Kidney (tissue), 14 donors: ENCODE results near the gene CD248. TPM values are rescaled to one million over a fixed set of nuclear protein-coding genes. Genes with fewer than 3 reads are reported as not detected.

Source experiments
- DNase-seq, 5 donors: peaks; one replicate each; pipeline ENCODE4 v3.0.0-alpha.2; 2013 to 2020
- FAIRE-seq: peaks from 2 replicates; lab custom pipeline; 2012; peaks lifted over from hg19 to GRCh38; lab: Jason Lieb, UNC
- H3K27ac ChIP-seq, 2 donors: one replicate each; pipeline ENCODE4 v1.7.0; 2013; ENCODE audit warnings: low read depth in 2 of 2, low read length in 2 of 2, inconsistent platforms in 1 of 2
- H3K27me3 ChIP-seq: one replicate; pipeline ENCODE4 v1.7.1; 2013; ENCODE audit warnings: low read length, inconsistent platforms; ENCODE audit not compliant: control insufficient read depth, insufficient read depth
- H3K36me3 ChIP-seq, 3 donors: one replicate each; pipeline versions ENCODE4 v1.7.0 to v1.7.1; 2013; ENCODE audit warnings: low read length in 3 of 3, control low read depth in 1 of 3, inconsistent platforms in 1 of 3; ENCODE audit not compliant: insufficient read depth in 3 of 3, control insufficient read depth in 2 of 3
- H3K4me1 ChIP-seq, 3 donors: one replicate each; pipeline versions ENCODE4 v1.7.0 to v1.7.1; 2013; ENCODE audit warnings: low read length in 3 of 3, inconsistent platforms in 1 of 3, low read depth in 1 of 3; ENCODE audit not compliant: control insufficient read depth in 2 of 3, insufficient read depth in 2 of 3
- H3K4me3 ChIP-seq, 3 donors: one replicate each; pipeline versions ENCODE4 v1.7.0 to v1.8.1; 2013; ENCODE audit warnings: low read length in 3 of 3, control low read depth in 1 of 3, inconsistent platforms in 1 of 3
- H3K9ac ChIP-seq, 3 donors: one replicate each; pipeline versions ENCODE4 v1.7.0 to v1.7.1; 2013; ENCODE audit warnings: low read length in 3 of 3, control low read depth in 1 of 3, inconsistent platforms in 1 of 3
- H3K9me3 ChIP-seq, 3 donors: one replicate each; pipeline versions ENCODE4 v1.7.0 to v1.7.1; 2013; ENCODE audit warnings: low read length in 3 of 3, control low read depth in 1 of 3, inconsistent platforms in 1 of 3; ENCODE audit not compliant: control insufficient read depth in 2 of 3, insufficient read depth in 1 of 3
- CTCF ChIP-seq: IDR thresholded peaks from 3 replicates; pipeline ENCODE4 v1.5.1; 2012; ENCODE audit warnings: mild to moderate bottlenecking, moderate library complexity, borderline replicate concordance; ENCODE audit not compliant: insufficient read depth; ENCODE audit errors: extremely low read depth
- intact Hi-C: fragments of 100-400 bp; cut with DNase I; formaldehyde crosslinking; loops from one replicate; pipeline ENCODE4 v1.11.1; 2022
- polyA plus RNA-seq: library from polyadenylated mRNA; stranded (reverse); fragments of 350-450 nt; fragmentation: Illumina TruSeq; extraction: RNeasy Lipid Tissue Mini Kit (QIAGEN cat#74804); gene quantifications from one replicate; pipeline ENCODE4 v1.2.3, GENCODE V29; 2014; ENCODE audit warnings: low read depth, low replicate concordance; ENCODE audit not compliant: insufficient read depth
- total RNA-seq: library from RNA; stranded (reverse); fragmentation: NEBNext Ultra II Directional; extraction: Animal tissue kit (Norgen Biotek cat#: 25700); gene quantifications from one replicate; pipeline ENCODE4 v1.2.1, GENCODE V29; 2021
- donor health status: control.
- donor health status: control.
- donor health status: control.
- donor health status: control.
- donor health status: control.
- donor health status: DM: yes; HTN: yes; CAD: no.
- donor health status: Normal renal cell carcinoma (clear cell type).

Gene CD248
- total and polyA plus RNA-seq, 2 donors from 2014 or later: 14.8 to 22.9 TPM

DNA sequence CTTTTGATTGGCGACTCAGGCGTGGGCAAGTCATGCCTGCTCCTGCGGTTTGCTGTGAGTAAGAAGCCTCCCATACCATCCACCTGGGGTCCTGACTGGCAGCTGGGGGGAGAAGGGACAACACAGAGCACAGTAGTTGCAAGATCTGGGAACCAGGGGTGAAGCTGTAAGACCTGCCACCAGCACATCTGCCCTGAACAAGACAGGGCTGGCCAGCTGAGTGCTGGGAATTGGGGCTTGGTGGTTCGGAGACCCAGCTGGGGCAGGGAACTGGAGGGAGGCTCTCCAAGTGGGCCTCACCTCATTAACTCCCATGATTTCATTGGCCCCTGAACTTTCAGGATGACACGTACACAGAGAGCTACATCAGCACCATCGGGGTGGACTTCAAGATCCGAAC, 45.0 kb downstream of the CD248 start:
- no peaks in the 10 kb centered on the region for H3K9me3 ChIP-seq
- peaks cover 15 to 31% (median 24%) of the 10 kb centered on the region in 3 donors for H3K36me3 ChIP-seq
- FAIRE-seq (no peak), DNase-seq (no peak)
- H3K4me3 ChIP-seq: no peak overlapping the region
- intact Hi-C loops: loop anchor here (10.0 kb wide), 1 partner anchor 47 kb away; no protein-coding TSS in a partner anchor
- no peaks in the 10 kb centered on the region for H3K27me3 ChIP-seq
- TF ChIP-seq CTCF: no peak
- no peak overlapping the region for H3K9ac ChIP-seq
- no peak overlapping the region for H3K27ac ChIP-seq
- H3K4me1 ChIP-seq: peaks cover 0 to 8% (median 6%) of the 10 kb centered on the region in 3 donors

DNA sequence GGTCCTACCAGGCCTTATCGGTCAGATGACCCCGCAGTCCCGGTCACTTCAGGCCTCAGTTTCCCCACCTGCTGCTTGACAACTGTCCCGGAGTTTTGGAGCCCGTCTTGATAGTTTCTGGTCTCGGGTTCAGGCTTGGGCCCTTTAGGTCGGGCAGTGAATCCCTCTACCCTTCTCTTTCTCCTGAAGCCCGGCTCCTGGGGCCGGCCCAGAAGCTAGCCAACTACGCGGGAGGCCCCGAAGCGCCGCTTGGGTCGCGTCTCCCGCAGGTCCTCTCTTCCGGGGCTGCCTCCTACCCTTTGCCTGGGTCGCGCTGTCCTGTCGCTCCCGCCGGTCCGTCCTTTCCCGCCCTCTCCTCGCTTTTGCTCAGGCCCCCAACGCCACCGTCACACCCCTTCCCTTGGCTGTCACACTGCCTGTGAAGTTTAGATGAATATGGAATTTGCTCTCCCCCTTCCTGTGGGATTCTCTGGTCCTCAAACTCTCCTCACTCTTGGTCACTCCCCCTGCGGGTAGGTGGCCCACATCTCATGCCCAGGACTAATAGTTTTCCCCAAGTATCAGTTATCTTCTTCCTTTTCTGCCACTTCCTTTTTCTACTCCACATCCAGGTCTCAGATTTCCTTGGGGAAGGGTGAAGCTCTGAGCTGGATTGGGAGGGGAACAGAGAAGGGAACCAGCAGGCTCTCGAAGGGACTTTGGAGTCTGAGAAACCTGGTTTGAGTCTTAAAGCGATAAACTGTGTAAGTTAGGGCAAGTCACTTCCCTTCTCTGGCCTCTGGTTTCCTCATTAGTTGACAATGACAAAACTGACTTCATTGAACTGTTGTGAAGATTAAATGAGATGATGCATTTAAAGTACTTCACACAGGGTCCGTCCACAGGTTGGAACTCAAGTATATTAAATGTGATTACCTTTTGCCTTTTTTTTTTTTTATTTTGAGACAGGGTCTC, 47.6 kb downstream of the CD248 start:
- Histone ChIP-seq H3K4me3 (peak overlapping the region; percentile 75 to 92 (median 85)), H3K4me1 (peaks cover 0 to 13% (median 6%) of the 10 kb centered on the region in 3 donors), H3K27me3 (no peaks in the 10 kb centered on the region), H3K36me3 (peaks cover 16 to 25% (median 22%) of the 10 kb centered on the region in 3 donors), H3K9me3 (no peaks in the 10 kb centered on the region), H3K27ac (peak overlapping the region; percentile 96 to 99), H3K9ac (peak overlapping the region; percentile 52 to 97 (median 95))
- FAIRE-seq (no peak), DNase-seq (peak in 4 of 5 donors; percentile 31 to 83 (median 58))
- intact Hi-C loops: no loop called here
- no peak for TF ChIP-seq CTCF

GRCh38 chr11:66268244-66268951, 48.4 kb downstream of the CD248 start, which contains the start of gene RAB1B:
TSS of gene RAB1B (plus strand) at chr11:66268639. CDS start at chr11:66268680, 41 bp downstream.
- Histone ChIP-seq H3K27me3 (no peaks in the 10 kb centered on the region), H3K36me3 (peaks cover 9 to 17% (median 17%) of the 10 kb centered on the region in 3 donors), H3K9me3 (no peaks in the 10 kb centered on the region), H3K4me3 (peak within 1 kb of the TSS; percentile 75 to 92 (median 85)), H3K9ac (peak within 1 kb of the TSS; percentile 52 to 97 (median 95)), H3K27ac (peak within 1 kb of the TSS; percentile 98 to 99), H3K4me1 (peaks cover 0 to 13% (median 6%) of the 10 kb centered on the region in 3 donors)
- DNase-seq (peak; percentile 100), FAIRE-seq (peak; percentile 54)
- no peak for TF ChIP-seq CTCF
- intact Hi-C loops: no loop called here
